ENCODE measurements around the gene GTPBP1.
A peak's percentile ranks its signal among the peaks of the same experiment; 100 is the strongest.

The GTPBP1 gene

DNA sequence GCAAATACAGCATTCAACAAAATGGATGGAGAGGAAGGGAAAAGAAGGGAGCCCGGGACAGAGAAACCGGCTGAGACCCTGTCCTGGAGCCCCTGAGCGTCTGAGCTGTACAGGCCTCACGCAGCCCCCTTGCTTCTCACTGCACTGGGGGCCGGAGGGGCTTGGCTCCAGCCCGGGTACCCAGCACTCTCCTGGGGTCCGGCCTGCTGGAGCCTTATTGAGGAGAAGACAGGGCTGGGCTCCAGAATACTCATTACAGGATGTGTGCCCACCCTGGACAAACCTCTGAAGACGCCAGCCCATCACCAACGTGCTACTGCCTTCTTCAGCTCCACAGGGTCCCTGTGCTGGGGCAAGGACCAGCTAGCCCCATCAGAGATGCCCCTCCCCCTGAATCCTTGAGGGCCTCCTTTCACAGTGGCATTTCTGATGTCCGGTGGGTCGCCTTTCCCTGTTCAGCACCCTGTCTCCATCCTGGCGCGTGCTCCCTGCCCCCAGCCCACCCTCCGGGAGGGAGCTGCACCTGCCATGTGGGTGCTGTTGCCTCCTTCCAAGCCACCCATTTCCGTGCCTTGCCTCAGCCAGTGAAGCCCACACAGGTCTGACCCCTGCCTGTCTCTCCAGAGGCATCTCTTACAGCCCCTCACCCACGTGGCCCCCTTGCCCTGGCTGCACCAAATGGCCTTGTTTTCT lies 64.7 kb downstream of the GTPBP1 start:
- Mint-ChIP-seq H3K27ac (peak overlapping the region; percentile 3 to 30), H3K4me3 (no peak overlapping the region), H3K9me3 (no peaks in the 10 kb centered on the region), H3K4me1 (ENCODE audit: low read depth in 2 of 2) (peaks cover 14 to 15% of the 10 kb centered on the region in 2 donors), H3K36me3 (ENCODE audit: insufficient read depth) (no peaks in the 10 kb centered on the region), H3K27me3 (no peaks in the 10 kb centered on the region)
- ATAC-seq (replicated peaks) (no peak), DNase-seq (no peak)

DNA sequence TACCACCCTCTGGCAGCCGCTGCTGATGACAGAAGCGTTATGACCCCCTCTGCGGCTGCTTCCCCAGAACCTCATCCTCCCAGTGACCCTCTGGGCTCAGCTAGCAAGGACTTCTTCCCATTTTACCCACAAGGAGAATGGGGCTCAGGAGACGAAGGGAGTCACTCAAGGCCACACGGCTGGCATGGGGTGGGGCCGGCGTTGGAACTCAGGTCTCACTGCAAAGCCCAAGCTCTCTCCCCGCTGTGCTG lies 66.8 kb downstream of the GTPBP1 start:
- ATAC-seq (replicated peaks) (no peak), DNase-seq (no peak)
- Mint-ChIP-seq H3K36me3 (ENCODE audit: insufficient read depth) (no peaks in the 10 kb centered on the region), H3K4me3 (no peak overlapping the region), H3K27me3 (no peaks in the 10 kb centered on the region), H3K27ac (peak overlapping the region in 1 of 2 donors; percentile 44), H3K9me3 (no peaks in the 10 kb centered on the region), H3K4me1 (ENCODE audit: low read depth in 2 of 2) (peaks cover 11 to 13% of the 10 kb centered on the region in 2 donors)

DNA sequence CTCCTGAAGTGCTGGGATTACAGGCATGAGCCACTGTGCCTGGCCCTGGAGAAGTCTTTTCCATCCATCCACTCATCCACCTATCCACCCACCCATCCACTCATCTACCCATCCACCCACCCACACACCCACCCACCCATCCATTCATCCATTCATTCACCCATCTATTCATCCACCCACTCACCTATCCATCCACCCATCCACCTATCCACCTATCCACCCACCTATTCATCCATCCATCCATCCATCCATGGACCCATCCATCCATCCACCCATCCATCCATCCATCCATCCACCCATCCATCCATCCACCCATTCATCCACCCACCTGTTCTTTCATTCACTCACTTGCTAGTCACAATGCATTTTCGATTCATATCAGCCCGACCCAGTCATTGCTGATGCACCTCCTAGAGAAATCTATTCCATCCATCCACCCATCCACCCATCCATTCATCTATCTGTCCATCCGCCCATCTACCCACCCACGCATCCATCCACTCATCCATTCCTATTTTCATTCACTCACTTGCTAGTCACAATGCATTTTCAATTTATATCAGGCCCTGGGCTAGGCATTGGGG lies 67.7 kb downstream of the GTPBP1 start:
- Mint-ChIP-seq H3K9me3 (no peaks in the 10 kb centered on the region), H3K4me1 (ENCODE audit: low read depth in 2 of 2) (peaks cover 11 to 13% of the 10 kb centered on the region in 2 donors), H3K36me3 (ENCODE audit: insufficient read depth) (no peaks in the 10 kb centered on the region), H3K27me3 (no peaks in the 10 kb centered on the region), H3K4me3 (no peak overlapping the region), H3K27ac (peak overlapping the region in 1 of 2 donors; percentile 5)
- no peak for DNase-seq
- ATAC-seq (replicated peaks): no peak

DNA sequence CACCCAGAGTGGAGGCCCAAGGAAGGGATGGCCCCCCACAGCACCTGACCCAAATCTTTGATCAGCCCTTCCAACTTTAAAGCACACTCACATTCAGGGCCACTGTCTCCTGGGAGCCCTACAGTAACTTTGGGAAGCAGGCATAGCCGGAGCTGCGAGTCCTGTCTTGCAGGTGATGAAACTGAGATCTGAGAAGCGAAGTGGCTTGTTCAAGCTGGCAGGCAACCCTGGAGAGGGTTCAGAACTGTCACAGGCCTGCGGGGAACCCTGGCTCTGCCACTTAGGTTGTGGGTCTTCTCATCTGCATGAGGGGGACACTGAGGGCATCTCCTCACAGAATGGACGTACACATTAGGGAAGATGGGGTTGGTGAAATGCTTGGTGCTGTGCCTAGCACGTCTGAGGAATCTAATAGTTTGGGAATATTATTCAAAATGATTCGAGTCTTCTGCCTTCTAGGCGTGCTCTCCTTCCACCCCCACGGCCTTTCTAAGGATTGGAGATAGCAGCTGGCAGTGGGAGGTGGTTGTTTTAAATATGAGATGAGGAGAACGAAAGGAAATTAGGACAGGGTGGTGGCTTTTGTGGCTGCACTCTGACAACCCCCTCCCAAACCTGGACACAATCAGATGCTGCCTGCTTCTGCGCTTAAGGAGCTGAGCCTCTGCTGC lies 68.9 kb downstream of the GTPBP1 start:
- Mint-ChIP-seq H3K9me3 (no peaks in the 10 kb centered on the region), H3K36me3 (ENCODE audit: insufficient read depth) (no peaks in the 10 kb centered on the region), H3K27ac (peak overlapping the region in 1 of 2 donors; percentile 20), H3K4me3 (no peak overlapping the region), H3K4me1 (ENCODE audit: low read depth in 2 of 2) (peaks cover 3 to 7% of the 10 kb centered on the region in 2 donors), H3K27me3 (no peaks in the 10 kb centered on the region)
- no peak for ATAC-seq (replicated peaks)
- DNase-seq: no peak

DNA sequence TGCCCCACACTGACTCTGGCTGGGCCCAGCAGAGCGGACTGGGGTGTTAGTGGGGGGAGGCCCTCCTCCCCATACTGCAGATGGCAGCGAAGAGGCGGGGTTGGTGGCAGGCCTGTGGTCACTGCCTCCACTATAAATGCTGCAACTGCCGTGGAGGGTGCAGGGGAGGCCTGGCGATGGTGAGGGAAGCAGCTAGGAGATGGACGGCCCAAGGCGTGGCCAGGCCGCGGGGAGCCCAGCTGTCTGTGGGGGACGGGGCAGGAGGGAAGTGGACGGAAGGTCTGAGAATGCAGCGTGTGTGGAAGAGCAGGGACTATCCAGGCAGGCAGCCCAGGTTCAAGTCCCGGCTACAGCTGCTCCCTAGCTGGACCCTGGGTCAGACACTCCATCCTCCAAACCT lies 69.9 kb downstream of the GTPBP1 start:
- peaks cover 3% of the 10 kb centered on the region for H3K36me3 Mint-ChIP-seq (ENCODE audit: insufficient read depth)
- ATAC-seq (replicated peaks) (no peak), DNase-seq (no peak)
- peaks cover 3 to 7% of the 10 kb centered on the region in 2 donors for H3K4me1 Mint-ChIP-seq (ENCODE audit: low read depth in 2 of 2)
- no peaks in the 10 kb centered on the region for H3K27me3 Mint-ChIP-seq
- no peak overlapping the region for H3K4me3 Mint-ChIP-seq
- H3K9me3 Mint-ChIP-seq: no peaks in the 10 kb centered on the region
- H3K27ac Mint-ChIP-seq: peak overlapping the region in 1 of 2 donors; percentile 78

DNA sequence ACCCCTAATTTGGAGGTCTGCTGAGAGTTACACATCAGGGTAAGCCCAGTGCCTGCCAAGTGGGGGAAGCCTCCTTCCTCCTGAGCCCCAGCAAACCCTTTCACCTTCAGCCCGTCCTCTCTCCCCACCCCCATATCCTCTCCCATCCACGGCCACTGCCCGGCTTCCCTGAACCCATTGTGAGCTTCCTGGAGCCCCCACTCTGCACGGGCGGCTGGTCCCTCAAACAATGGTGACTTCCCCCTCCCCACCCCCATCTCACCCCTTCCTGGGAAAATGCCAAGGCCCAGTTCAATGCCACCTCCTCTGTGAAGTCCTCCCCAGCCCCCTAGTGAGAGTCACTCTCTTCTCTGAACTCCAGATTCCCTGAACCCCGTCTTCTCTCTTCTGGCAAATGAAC lies 70.3 kb downstream of the GTPBP1 start:
- peak overlapping the region in 1 of 2 donors; percentile 11 for H3K4me3 Mint-ChIP-seq
- H3K36me3 Mint-ChIP-seq (ENCODE audit: insufficient read depth): peaks cover 3% of the 10 kb centered on the region
- no peak overlapping the region for H3K27ac Mint-ChIP-seq
- H3K27me3 Mint-ChIP-seq: no peaks in the 10 kb centered on the region
- H3K9me3 Mint-ChIP-seq: no peaks in the 10 kb centered on the region
- DNase-seq (no peak), ATAC-seq (replicated peaks) (no peak)
- H3K4me1 Mint-ChIP-seq (ENCODE audit: low read depth in 2 of 2): peaks cover 3 to 7% of the 10 kb centered on the region in 2 donors

DNA sequence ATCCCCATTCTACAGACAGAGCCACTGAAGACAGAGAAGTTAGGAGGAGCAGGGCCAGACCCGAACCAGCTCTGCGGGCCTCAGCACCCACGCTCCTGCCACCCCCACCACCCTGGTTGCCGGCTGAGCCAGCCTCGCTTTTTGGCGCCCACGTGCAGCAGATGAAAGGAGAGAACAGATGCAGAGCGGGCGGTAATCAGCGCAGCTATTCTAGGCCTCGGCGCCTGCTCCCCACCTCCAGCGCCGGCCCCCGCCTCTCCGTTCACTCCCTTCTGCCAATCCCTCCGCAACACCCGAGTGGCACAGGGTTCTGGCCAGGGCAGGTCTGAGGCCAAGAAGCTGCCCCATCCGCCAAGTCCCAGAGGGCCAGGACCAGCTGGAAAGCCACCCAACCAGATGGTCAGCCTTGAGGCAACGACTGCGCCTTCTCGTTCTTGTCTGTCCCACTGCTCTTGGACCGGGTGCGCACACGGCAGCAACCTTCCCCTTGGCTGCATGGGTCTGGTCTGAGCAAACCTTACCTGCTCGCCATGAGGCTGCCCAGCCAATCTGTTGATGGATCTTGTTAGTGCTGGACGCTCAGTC lies 71.4 kb downstream of the GTPBP1 start:
- Mint-ChIP-seq H3K4me1 (ENCODE audit: low read depth in 2 of 2) (peaks cover 0 to 7% of the 10 kb centered on the region in 2 donors), H3K27ac (no peak overlapping the region), H3K4me3 (no peak overlapping the region), H3K27me3 (no peaks in the 10 kb centered on the region), H3K36me3 (ENCODE audit: insufficient read depth) (peaks cover 3% of the 10 kb centered on the region), H3K9me3 (no peaks in the 10 kb centered on the region)
- ATAC-seq (replicated peaks) (no peak), DNase-seq (no peak)

DNA sequence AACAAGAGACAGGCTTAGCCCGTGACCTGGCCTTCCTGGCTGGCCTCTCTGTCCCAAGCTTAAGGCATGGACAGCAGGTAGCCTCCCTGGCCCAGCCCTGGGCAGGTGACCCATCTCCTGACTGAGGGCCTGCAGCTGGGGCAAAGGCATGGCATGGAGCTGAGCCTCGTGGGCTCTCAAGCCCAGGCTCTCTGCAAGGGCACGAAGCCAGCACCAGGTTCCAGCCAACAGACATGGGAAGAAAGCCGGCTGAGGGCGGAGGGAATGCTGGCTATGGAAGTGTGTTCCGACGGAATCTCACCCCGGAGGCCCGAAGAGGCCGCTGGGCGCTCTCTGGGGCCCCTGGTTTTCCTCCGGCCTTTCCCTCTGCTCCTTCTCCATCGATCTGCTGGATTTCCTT lies 75.3 kb downstream of the GTPBP1 start:
- DNase-seq (no peak), ATAC-seq (replicated peaks) (no peak)
- no peak overlapping the region for H3K4me3 Mint-ChIP-seq
- no peak overlapping the region for H3K27ac Mint-ChIP-seq
- H3K27me3 Mint-ChIP-seq: no peaks in the 10 kb centered on the region
- no peaks in the 10 kb centered on the region for H3K9me3 Mint-ChIP-seq
- H3K36me3 Mint-ChIP-seq (ENCODE audit: insufficient read depth): peaks cover 3% of the 10 kb centered on the region
- peaks cover 7% of the 10 kb centered on the region in 2 donors for H3K4me1 Mint-ChIP-seq (ENCODE audit: low read depth in 2 of 2)

DNA sequence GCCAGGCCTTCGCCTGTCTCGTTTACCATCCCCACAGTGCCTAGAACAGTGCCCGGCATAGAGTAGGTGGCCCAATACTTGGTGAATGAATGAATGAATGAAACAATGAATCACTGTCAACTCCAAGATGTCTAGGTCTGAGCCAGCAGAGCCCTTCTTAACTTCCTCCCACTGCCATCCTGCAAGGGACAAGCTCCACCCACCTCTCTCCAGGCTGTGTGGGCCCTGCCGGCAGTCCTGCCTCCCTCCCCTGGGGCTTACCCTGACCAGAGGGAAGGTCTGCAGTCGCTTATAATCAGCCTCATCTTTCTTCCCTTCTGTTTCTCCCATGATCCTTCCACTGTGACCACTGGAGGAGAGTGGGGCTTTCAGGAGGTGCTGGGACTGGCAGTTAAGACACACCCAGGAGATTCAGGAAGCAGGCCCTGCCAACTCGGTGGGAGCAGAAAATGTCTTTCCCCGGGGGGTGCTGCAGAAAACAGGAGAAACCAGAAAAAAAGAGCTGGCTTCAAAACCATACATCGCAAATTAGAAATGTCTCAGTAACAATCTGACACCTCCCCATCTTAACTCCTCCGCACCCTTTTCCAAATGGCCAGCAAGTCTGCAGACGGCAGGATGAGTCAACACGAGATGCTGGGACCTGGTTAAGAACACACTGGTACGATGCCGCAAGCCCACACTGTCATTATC lies 76.8 kb downstream of the GTPBP1 start:
- H3K4me1 Mint-ChIP-seq (ENCODE audit: low read depth in 2 of 2): peaks cover 5 to 7% of the 10 kb centered on the region in 2 donors
- no peak for ATAC-seq (replicated peaks)
- peak overlapping the region; percentile 16 to 35 for H3K27ac Mint-ChIP-seq
- H3K9me3 Mint-ChIP-seq: no peaks in the 10 kb centered on the region
- no peak for DNase-seq
- no peaks in the 10 kb centered on the region for H3K27me3 Mint-ChIP-seq
- no peak overlapping the region for H3K4me3 Mint-ChIP-seq
- H3K36me3 Mint-ChIP-seq (ENCODE audit: insufficient read depth): peaks cover 3% of the 10 kb centered on the region

All from effector memory CD8-positive, alpha-beta T cell (primary cell).